ENCODE results near the gene ITM2B. TPM values are rescaled to one million over a fixed set of nuclear protein-coding genes. Genes with fewer than 3 reads are reported as not detected.

The ITM2B gene
- total and polyA plus RNA-seq, 12 donors: 229 to 1,235 (median 697) TPM

DNA sequence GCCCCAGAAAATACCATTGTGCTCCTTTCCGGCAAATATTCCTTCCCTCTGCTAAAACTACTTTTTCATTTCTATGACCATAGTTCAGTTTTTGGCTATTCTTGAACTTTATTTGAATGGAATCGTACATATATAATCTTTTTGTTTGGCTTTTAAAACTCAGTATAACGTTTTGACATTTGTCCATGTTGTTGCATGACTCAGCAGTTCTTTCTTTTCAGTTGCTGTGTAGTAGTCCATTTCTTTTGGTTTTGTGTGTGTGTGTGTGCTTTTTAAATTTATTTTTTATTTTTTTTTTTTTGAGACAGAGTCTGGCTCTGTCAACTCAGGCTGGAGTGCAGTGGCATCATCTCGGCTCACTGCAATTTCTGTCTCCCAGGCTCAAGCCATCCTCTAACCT, 35.0 kb downstream of the ITM2B start:
- Histone ChIP-seq H3K9me3 (replicated peaks in 1 of 3) (no peaks in the 10 kb centered on the region), H3K4me3 (no peak overlapping the region), H3K4me1 (replicated peaks in 1 of 2) (no peaks in the 10 kb centered on the region), H3K36me3 (replicated peaks in 1 of 2) (peaks cover 0 to 8% of the 10 kb centered on the region in 2 donors), H3K27ac (no peak overlapping the region), H3K27me3 (no peaks in the 10 kb centered on the region)
- DNase-seq: no peak
- TF ChIP-seq POLR2A (IDR thresholded peaks at IDR 0.05): no peak
- TF ChIP-seq, protein P1, sequence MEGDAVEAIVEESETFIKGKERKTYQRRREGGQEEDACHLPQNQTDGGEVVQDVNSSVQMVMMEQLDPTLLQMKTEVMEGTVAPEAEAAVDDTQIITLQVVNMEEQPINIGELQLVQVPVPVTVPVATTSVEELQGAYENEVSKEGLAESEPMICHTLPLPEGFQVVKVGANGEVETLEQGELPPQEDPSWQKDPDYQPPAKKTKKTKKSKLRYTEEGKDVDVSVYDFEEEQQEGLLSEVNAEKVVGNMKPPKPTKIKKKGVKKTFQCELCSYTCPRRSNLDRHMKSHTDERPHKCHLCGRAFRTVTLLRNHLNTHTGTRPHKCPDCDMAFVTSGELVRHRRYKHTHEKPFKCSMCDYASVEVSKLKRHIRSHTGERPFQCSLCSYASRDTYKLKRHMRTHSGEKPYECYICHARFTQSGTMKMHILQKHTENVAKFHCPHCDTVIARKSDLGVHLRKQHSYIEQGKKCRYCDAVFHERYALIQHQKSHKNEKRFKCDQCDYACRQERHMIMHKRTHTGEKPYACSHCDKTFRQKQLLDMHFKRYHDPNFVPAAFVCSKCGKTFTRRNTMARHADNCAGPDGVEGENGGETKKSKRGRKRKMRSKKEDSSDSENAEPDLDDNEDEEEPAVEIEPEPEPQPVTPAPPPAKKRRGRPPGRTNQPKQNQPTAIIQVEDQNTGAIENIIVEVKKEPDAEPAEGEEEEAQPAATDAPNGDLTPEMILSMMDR (IDR thresholded peaks at IDR 0.05): no peak
- WGBS, 4 donors: 90 to 95% (median 93%) methylated on average over 4 of the region's 4 CpGs
- intact Hi-C loops (cut with DNase I): no loop called here

GRCh38 chr13:48273346-48273745, 40.3 kb downstream of the ITM2B start:
- H3K4me1 ChIP-seq (replicated peaks in 1 of 2): peaks cover 0 to 5% of the 10 kb centered on the region in 2 donors
- H3K27ac ChIP-seq: no peak overlapping the region
- no peak overlapping the region for H3K4me3 ChIP-seq
- WGBS, 4 donors: 77 to 85% (median 85%) methylated on average over 4 of the region's 4 CpGs
- no peaks in the 10 kb centered on the region for H3K27me3 ChIP-seq
- intact Hi-C loops (cut with DNase I): no loop called here
- H3K9me3 ChIP-seq (replicated peaks in 1 of 3): no peaks in the 10 kb centered on the region
- H3K36me3 ChIP-seq (replicated peaks in 1 of 2): no peaks in the 10 kb centered on the region
- TF ChIP-seq, protein P1 (IDR thresholded peaks at IDR 0.05): no peak
- TF ChIP-seq POLR2A (IDR thresholded peaks at IDR 0.05): no peak
- no peak for DNase-seq

DNA sequence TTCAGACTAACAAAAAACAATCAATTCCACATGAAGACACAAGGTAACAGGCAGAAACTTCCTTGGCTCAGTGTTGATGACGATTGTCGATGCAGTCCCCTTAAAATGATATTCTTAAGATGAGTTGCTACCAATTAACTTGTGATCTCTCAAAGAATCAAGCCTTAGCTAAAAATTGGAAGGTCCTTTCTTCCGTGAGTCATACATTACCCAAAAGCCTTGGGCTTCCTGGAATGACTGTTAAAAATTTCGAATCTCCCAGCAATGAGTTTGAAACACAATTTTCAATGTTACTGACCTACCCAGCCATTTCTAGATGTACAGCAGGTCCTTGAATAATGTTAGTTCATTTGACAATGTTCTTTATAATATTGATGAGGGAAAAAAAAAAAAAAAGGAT, 42.5 kb downstream of the ITM2B start:
- TF ChIP-seq POLR2A (IDR thresholded peaks at IDR 0.05): no peak
- TF ChIP-seq, protein P1 (IDR thresholded peaks at IDR 0.05): no peak
- H3K27me3 ChIP-seq: no peaks in the 10 kb centered on the region
- no peaks in the 10 kb centered on the region for H3K36me3 ChIP-seq (replicated peaks in 1 of 2)
- no peaks in the 10 kb centered on the region for H3K9me3 ChIP-seq (replicated peaks in 1 of 3)
- H3K4me3 ChIP-seq: no peak overlapping the region
- no peak overlapping the region for H3K27ac ChIP-seq
- H3K4me1 ChIP-seq (replicated peaks in 1 of 2): peaks cover 0 to 5% of the 10 kb centered on the region in 2 donors
- intact Hi-C loops (cut with DNase I): no loop called here
- WGBS, 4 donors: 56 to 66% (median 65%) methylated on average over 4 of the region's 4 CpGs
- DNase-seq: no peak

DNA sequence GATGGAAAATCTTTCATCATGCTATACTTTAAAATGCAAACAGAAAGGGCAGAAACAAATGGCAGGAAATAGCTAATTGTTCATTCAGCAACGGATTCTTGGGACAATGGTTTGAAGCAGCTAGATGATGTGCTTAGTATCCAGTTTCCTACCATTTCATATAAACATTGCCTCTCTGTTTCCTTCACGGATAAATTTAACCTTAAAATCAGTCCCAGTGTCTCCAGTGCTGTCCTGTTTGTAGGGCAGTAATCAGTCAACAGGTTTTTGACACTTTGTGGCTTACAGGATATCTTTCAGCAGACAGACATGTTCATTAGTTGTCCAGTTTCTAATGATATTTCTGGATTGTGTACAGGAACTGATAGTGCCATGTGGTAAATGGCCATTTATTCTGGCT, 45.8 kb downstream of the ITM2B start:
- no peak overlapping the region for H3K27ac ChIP-seq

More for the DNA sequence above, 45.8 kb downstream of the ITM2B start:
- Histone ChIP-seq H3K4me3 (no peak overlapping the region), H3K27me3 (no peaks in the 10 kb centered on the region), H3K36me3 (replicated peaks in 1 of 2) (no peaks in the 10 kb centered on the region), H3K9me3 (replicated peaks in 1 of 3) (no peaks in the 10 kb centered on the region), H3K4me1 (replicated peaks in 1 of 2) (peaks cover 0 to 5% of the 10 kb centered on the region in 2 donors)
- DNase-seq: no peak
- intact Hi-C loops (cut with DNase I): no loop called here
- WGBS, 4 donors: 42 to 57% (median 51%) methylated on average over 2 of the region's 2 CpGs
- TF ChIP-seq, protein P1 (IDR thresholded peaks at IDR 0.05): no peak

Measured in adrenal gland (tissue), 12 donors.